ENCODE measurements around the gene SLC16A5. TPM values are rescaled to one million over a fixed set of nuclear protein-coding genes. Genes with fewer than 3 reads are reported as not detected.
A peak's percentile ranks its signal among the peaks of the same experiment; 100 is the strongest.

Gene SLC16A5
- total RNA-seq, 2 experiments from 2014 or later: 9.1 to 11.0 TPM

DNA sequence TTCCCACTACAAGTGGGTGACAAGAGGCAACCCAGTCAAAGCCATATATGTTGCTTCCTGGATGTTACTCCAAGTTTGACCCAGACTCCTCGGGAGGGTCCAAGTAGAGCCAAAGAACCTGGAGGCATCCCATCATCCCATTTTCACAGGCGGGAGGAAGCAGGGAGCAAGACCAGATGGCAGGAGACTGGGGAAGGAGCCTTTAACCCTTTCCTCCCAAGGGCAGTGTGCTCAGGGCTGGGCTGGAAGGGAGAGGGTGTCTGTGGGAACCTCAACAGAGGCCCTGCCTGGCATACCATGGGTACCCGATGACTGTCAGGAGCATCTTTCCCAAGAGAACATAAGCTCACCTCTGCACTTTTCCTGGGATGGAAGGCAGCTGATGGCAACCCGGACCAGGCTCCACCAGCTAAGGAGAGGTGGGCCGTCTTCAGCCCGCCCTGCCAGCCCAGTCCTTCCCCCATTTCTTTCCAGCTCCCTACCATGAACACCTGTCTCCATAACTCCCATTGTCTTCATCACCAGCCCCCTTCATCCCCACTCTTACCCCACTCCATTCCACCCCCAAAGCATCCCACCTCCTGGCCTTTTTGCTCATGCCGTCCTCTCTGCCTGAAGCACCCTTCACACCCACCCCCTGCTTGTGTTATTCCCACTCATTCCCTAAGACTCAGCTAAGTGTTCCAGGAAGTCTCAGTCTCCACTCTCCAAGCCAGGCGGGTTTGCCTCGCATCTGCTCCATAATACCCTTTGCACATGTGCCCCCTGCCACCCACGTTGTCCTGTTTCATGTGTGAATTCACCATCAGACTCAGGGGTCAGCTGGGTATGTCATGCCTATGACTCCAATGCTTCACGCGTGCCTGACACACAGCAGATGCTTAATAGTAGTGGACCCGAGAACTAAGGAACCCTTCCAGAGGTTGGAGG is 5.9 kb upstream of the SLC16A5 start:
- H3K4me1 Mint-ChIP-seq: peaks cover 9% of the 10 kb centered on the region
- H3K36me3 Mint-ChIP-seq: no peaks in the 10 kb centered on the region
- H3K9me3 Mint-ChIP-seq: no peaks in the 10 kb centered on the region
- ATAC-seq (ENCODE audit: low read depth) (no peak), DNase-seq (no peak)
- no peak overlapping the region for H3K4me3 Mint-ChIP-seq
- no peak overlapping the region for H3K27ac Mint-ChIP-seq
- no peaks in the 10 kb centered on the region for H3K27me3 Mint-ChIP-seq
- POLR2A ChIA-PET: no interaction called here

DNA sequence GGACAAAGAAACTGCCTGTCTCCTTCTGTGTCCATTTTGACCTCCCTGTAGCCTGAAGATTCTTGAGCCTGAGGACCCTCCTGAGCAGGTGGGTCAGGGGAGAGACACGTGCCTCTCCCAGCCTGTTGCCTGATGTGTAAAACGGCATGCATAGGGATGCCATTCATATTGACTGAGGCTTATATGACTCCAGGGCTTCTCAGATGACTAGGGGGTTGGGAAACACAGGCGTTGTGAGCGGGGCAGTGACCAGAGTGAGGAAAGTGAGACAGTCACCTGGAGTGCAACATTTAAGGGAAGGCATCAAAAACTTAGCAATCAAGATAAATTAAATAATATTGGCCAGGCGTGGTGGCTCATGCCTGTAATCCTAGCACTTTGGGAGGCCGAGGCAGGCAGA is 5.1 kb upstream of the SLC16A5 start:
- ATAC-seq (ENCODE audit: low read depth): no peak
- no peaks in the 10 kb centered on the region for H3K9me3 Mint-ChIP-seq
- no peaks in the 10 kb centered on the region for H3K27me3 Mint-ChIP-seq
- no peak overlapping the region for H3K27ac Mint-ChIP-seq
- DNase-seq: no peak
- POLR2A ChIA-PET: no interaction called here
- H3K4me1 Mint-ChIP-seq: peaks cover 13% of the 10 kb centered on the region
- no peak overlapping the region for H3K4me3 Mint-ChIP-seq
- no peaks in the 10 kb centered on the region for H3K36me3 Mint-ChIP-seq

DNA sequence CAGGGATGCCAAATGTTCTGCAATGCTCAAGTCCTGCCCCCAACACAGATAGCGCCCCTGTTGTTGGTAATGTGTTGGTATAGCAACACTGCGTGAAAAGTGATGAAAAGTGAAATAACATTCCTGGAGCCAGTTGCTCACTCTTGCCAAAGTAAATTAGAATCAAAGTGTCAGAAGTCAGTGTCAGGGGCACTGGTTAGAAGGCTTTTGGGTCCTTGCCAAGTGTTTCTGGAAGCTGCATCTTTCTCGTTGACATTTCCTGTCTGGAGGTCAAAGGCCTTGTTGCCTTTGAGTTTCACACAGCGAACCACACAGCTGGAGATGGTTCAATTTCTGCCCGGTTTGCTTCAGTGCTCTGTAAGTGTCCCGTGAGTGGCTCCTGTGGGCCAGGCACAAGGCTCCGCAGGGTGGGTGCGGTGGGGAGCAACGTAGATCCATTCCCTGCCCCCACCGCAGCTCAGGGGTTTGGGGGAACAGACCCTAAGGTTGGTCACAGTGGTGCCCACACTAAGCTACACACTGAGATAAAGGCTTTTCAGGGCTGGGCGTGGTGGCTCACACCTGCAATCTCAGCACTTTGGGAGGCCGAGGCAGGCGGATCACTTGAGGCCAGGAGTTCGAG is 3.6 kb upstream of the SLC16A5 start:
- Mint-ChIP-seq H3K27me3 (no peaks in the 10 kb centered on the region), H3K9me3 (no peaks in the 10 kb centered on the region), H3K4me1 (peaks cover 19% of the 10 kb centered on the region), H3K4me3 (peak overlapping the region; percentile 25), H3K27ac (peak overlapping the region; percentile 80), H3K36me3 (no peaks in the 10 kb centered on the region)
- POLR2A ChIA-PET: interaction anchor here (0.6 kb wide), 1 partner anchor 95 kb away, joined by 3 read pairs; no protein-coding TSS in a partner anchor
- ATAC-seq (ENCODE audit: low read depth): peak; percentile 27
- no peak for DNase-seq

DNA sequence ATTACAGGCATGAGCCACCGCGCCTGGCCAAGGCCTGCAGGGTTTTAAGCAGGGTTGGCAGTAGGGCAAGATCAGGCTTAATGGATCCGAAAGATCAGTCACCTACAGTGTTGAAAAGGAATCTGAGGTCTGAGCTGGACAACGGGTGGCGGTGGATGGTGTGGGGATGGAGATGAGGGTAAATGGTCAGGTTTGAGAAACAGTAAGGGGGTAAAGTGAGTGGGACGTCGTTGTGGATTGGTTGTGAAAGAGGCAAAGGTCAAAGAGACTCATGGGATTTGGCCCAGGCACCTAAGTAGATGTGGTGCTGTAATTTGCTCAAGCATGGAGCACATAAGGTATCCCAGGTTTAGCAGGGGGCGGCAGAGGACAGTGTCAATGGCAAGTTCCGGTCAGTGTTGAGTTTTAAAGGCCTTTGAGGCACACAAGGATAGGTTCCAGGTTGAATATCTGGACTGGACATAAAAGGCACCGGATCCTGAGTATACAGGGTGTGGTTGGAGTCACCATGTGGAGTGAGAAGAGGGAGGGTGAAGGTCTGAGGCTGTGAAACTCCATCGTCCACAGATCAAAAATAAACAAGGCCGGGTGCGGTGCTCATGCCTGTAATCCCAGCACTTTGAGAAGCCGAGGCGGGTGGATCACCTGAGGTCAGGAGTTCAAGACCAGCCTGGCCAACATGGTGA is 1.1 kb upstream of the SLC16A5 start:
- Mint-ChIP-seq H3K4me3 (peak overlapping the region; percentile 10), H3K9me3 (no peaks in the 10 kb centered on the region), H3K27me3 (no peaks in the 10 kb centered on the region), H3K4me1 (peaks cover 28% of the 10 kb centered on the region), H3K27ac (peak overlapping the region; percentile 56), H3K36me3 (no peaks in the 10 kb centered on the region)
- POLR2A ChIA-PET: interaction anchor here (1.9 to 2.4 kb wide), 2 partner anchors 10 to 23 kb away, joined by 7 to 13 read pairs; partner anchors contain the start of gene ARMC7
- ATAC-seq (ENCODE audit: low read depth): no peak
- no peak for DNase-seq

DNA sequence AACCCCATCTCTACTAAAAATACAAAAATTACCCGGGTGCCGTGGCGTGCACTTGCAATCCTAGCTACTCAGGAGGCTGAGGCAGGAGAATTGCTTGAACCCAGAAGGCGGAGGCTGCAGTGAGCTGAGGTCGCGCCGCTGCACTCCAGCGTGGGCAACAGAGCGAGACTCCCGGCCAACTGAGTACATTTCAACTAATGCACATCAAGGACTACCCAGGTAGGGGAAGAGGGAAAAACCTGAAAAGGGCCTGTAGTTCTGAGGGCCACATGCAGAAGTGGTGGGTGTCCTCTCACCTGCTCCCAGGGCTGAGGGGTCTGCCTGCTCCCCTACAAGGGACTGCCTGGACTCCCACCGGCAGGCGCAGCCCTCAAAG is 584 bp upstream of the SLC16A5 start:
- no peaks in the 10 kb centered on the region for H3K36me3 Mint-ChIP-seq
- no peaks in the 10 kb centered on the region for H3K9me3 Mint-ChIP-seq
- no peak for DNase-seq
- H3K4me3 Mint-ChIP-seq: peak overlapping the region; percentile 76
- H3K4me1 Mint-ChIP-seq: peaks cover 30% of the 10 kb centered on the region
- peak; percentile 1 for ATAC-seq (ENCODE audit: low read depth)
- peak overlapping the region; percentile 70 for H3K27ac Mint-ChIP-seq
- H3K27me3 Mint-ChIP-seq: no peaks in the 10 kb centered on the region
- POLR2A ChIA-PET: interaction anchor here (0.9 to 2.4 kb wide), 8 partner anchors 10 to 184 kb away, joined by 3 to 13 read pairs (median 4); partner anchors contain the start of genes ARMC7, CDR2L and MIF4GD

DNA sequence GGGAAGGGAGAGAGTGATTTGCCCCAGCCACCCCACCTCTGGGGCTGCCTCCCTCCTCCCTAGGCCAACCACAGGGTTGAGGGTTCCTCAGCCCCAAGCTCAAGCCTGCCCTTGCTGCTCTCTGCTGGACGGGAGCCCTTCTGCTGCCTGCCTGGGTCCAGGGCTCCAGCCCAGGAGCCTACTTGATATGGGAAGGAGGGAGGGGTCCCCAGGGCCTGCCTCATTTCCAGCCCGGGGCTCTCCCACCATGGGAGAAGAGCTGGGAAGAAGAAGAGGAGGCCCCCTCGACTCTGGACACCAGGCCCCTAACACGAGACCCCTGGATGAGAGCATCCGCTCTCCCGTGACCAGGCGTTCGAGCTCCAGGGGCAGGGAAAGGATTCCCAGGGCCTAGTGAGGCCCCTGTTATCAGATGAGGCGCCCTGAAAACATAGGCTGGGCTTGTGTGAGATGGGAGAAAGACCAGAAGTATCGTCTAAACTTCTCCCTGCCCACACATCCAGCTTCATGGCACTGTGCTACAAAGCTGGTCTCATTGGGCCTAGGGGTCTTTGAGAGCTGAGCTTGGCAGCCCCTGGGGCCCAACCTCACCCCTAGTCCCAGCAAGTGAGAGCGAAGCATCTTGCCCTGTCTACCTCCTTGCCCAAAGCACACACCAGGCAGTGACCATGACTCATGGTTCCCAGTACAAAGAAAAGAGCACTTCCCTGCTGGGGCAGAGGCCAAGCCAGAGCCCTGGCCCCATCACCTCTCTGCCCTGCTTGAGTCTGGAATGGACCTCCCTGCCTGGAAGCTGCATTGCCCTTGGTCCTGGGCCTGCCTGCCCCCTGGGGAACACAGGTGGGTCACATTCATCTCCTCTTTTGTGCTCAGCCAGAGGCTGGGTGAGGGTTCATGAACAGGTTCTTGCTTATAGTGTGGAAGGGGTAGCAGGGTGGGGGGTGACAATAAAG is 987 bp downstream of the SLC16A5 start:
- no peak for DNase-seq
- Mint-ChIP-seq H3K27me3 (no peaks in the 10 kb centered on the region), H3K9me3 (no peaks in the 10 kb centered on the region), H3K36me3 (no peaks in the 10 kb centered on the region), H3K4me3 (peak overlapping the region; percentile 82), H3K4me1 (peaks cover 31% of the 10 kb centered on the region), H3K27ac (peak overlapping the region; percentile 83)
- ATAC-seq (ENCODE audit: low read depth): peak; percentile 5
- POLR2A ChIA-PET: interaction anchor here (0.6 to 2.4 kb wide), 11 partner anchors 8 to 318 kb away, joined by 3 to 13 read pairs (median 3); partner anchors contain the start of genes ARMC7, ATP5PD and KCTD2

DNA sequence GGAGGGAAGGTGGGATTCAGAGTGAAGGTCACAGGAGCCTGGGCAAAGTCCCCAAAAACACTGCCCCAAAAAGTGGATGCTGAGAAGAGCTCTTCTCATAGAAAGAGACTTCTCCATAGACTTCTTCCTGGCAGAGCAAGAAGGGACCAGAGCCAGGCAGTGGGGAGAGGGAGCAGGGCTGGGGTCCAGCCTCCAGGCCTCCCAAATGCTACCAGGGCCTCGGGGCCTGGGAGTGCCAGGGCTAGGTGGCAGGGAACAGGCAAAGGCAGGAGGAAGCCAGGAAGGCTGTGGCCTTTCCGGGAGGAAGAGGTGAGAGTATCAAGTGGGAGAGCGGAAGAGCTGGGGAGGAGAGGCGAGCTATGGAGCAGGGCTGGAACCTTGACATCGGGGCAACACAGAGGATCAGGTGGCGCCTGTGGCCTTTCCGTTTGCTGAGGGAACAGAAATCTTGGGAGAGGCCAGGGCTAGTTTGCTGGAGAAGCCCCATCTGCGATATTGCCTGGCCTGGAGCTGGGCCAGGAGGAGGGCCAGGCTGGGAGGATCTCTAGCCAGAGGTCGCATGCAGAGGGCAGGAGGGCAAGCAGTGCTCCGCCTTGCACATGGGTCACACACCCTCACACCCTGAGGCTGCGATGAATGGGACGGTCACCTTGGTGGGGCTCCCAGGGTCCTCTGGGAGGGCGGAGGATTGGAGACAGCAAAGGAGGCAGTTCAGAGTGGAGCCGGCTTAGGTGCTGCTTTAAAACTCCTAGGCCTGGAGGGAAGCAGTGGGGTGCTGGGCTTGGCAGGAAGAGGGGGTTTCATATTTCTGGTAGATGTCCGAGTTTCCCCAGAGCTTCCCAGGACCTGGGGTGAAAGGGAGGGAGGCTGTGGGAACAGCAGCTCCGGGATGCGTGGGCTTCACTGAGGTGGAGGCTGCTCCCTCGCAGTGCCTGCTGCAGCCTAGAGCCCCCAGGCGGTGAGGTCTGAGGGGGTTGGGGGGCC is 3.4 kb downstream of the SLC16A5 start:
- POLR2A ChIA-PET: interaction anchor here (0.5 to 1.3 kb wide), 3 partner anchors 10 to 18 kb away, joined by 3 to 5 read pairs (median 3); partner anchors contain the start of gene ARMC7
- ATAC-seq (ENCODE audit: low read depth): no peak
- DNase-seq: no peak
- no peaks in the 10 kb centered on the region for H3K9me3 Mint-ChIP-seq
- no peaks in the 10 kb centered on the region for H3K27me3 Mint-ChIP-seq
- peaks cover 23% of the 10 kb centered on the region for H3K4me1 Mint-ChIP-seq
- no peaks in the 10 kb centered on the region for H3K36me3 Mint-ChIP-seq
- H3K4me3 Mint-ChIP-seq: no peak overlapping the region
- H3K27ac Mint-ChIP-seq: peak overlapping the region; percentile 15

DNA sequence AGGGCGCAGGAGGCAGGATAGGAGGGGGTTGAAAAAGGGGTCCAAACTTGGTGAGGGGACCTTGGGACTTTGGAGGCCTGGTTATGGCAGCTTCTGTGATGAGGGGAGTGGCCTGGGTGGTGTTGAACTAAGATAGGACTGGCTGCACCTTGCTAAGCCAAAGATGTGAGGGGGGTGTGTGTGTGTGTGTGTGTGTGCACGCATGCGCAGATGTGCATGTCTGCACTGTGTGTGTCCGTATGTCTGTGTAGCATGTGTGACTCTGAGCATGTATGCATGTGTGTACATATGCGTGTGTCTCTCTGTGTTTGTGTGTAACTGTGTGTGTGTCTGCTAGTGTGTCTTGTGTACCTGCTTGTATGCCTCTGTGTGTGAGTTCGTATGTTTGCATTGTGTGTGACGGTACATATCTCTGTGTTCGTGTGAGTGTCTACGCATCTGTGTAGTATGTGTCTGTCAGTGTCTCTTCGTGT is 4.1 kb downstream of the SLC16A5 start:
- ATAC-seq (ENCODE audit: low read depth) (no peak), DNase-seq (no peak)
- Mint-ChIP-seq H3K27me3 (no peaks in the 10 kb centered on the region), H3K27ac (no peak overlapping the region), H3K36me3 (no peaks in the 10 kb centered on the region), H3K4me3 (no peak overlapping the region), H3K4me1 (peaks cover 22% of the 10 kb centered on the region), H3K9me3 (no peaks in the 10 kb centered on the region)
- POLR2A ChIA-PET: interaction anchor here (1.2 kb wide), 1 partner anchor 18 kb away, joined by 3 read pairs; no protein-coding TSS in a partner anchor

DNA sequence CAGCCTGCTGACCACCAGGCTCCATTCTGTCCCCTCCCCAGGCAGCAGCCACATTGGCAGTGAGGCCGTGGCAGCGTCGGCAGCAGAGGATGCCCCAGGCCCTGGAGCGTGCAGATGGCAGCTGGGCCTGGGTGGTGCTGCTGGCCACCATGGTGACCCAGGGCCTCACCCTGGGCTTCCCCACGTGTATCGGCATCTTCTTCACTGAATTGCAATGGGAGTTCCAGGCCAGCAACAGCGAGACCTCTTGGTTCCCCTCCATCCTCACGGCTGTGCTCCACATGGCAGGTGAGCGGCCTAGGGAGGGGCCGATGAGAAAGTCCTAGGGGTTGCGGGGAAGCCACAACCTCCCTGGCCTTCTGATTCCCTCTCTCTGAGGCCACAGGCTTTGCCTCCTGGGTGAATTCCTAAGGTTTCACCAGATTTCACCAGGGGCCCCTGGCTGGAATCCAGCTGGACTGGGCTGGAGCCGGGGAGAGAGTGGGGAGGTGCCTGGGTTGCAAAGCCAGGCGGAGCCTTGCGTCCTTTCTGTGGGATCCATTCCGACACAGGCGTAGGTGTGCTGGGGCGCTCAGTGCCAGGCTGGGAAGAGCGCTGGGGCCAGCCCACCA is 5.9 kb downstream of the SLC16A5 start:
- ATAC-seq (ENCODE audit: low read depth) (no peak), DNase-seq (no peak)
- Mint-ChIP-seq H3K27ac (no peak overlapping the region), H3K27me3 (no peaks in the 10 kb centered on the region), H3K4me3 (no peak overlapping the region), H3K4me1 (peaks cover 15% of the 10 kb centered on the region), H3K36me3 (no peaks in the 10 kb centered on the region), H3K9me3 (no peaks in the 10 kb centered on the region)
- POLR2A ChIA-PET: no interaction called here

DNA sequence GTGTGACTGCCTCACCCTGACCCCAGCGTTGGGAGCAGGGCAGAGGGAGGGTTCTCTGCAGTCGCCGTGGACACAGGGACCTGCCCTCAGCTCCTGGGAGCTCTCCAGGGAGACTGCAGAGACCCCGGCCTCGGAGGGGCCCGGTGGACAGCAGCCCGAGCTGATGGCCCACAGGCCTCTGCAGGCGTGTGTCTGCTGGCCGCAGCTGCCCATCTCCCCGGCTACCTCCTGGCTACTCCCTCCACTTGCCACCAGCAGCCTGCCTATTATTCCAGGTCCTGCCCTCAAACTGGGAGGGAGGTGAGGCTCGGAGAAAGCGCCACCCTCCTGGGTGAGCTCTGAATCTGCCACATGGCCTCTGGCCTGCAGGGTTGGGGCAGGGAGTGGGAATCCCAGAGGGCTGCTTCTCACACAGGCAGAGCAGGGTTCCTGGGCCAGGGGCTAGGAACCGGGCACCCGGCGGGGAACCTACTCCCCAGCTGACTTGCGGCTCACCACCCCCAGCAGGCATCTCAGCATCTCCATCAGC is 7.2 kb downstream of the SLC16A5 start:
- no peak overlapping the region for H3K4me3 Mint-ChIP-seq

DNA sequence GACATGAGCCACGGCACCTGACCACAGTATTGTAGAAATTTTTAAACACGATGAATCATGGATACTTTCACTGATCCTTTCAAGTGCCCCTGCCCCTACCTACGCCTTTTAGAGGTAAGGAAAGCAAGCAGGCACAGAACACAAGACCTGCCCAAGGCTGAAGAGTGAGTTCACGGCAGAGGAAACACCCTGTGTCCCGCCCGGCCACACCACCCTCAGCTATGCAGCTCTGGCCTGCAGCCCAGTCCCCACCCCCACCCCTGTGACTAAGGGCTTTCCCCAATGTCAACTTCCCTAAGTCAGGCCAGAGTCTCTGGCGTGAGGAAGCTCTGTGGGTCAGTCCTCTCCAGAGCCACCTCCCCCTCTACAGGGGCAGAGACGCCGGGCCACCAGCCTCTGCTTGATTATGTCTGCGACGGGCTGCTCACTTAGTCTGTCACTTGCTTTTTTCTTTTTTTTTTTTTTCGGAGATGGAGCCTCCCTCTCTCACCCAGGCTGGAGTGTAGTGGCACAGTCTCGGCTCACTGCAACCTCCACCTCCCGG is 8.4 kb downstream of the SLC16A5 start:
- Mint-ChIP-seq H3K27me3 (no peaks in the 10 kb centered on the region), H3K27ac (no peak overlapping the region), H3K36me3 (no peaks in the 10 kb centered on the region), H3K9me3 (no peaks in the 10 kb centered on the region), H3K4me1 (peaks cover 4% of the 10 kb centered on the region), H3K4me3 (no peak overlapping the region)
- ATAC-seq (ENCODE audit: low read depth) (no peak), DNase-seq (no peak)
- POLR2A ChIA-PET: no interaction called here

More for the DNA sequence above, 7.2 kb downstream of the SLC16A5 start:
- DNase-seq: no peak
- ATAC-seq (ENCODE audit: low read depth): no peak
- peaks cover 7% of the 10 kb centered on the region for H3K4me1 Mint-ChIP-seq
- H3K9me3 Mint-ChIP-seq: no peaks in the 10 kb centered on the region
- POLR2A ChIA-PET: no interaction called here
- H3K27ac Mint-ChIP-seq: no peak overlapping the region
- no peaks in the 10 kb centered on the region for H3K27me3 Mint-ChIP-seq
- no peaks in the 10 kb centered on the region for H3K36me3 Mint-ChIP-seq

All from activated naive CD8-positive, alpha-beta T cell treated with anti-CD3 and anti-CD28 coated beads, Interleukin-2, amount 10 ng/mL, durations not matched to agents 7 days and 5 days (primary cell).